DMS153 (cell line): Measurements from ENCODE around the gene PITHD1.
A peak's percentile ranks its signal among the peaks of the same experiment; 100 is the strongest.
"Not testable (repeated sequence)": the region's sequence is repeated elsewhere in the genome, so short reads cannot be mapped to it uniquely, and the experiment has no call there.

Experiments used
- DNase-seq: peaks from one replicate; lab custom pipeline; 2025; lab: John Stamatoyannopoulos, UW

PITHD1 gene

DNA sequence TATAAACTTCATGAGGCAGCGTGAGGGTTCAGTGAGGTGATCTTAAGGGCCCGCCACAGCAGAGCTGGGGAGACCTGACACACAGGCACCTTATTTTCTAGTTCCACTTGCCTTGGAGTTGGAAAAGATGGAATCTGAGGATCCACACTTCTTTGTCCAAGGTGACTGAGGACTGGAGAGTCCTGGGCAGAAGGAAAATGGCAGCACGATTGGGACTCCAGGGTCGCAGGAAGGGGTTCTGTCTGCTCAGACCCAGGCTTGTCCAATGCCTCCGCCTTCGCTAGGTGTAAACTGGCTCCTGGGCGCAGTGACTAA is 21.0 kb downstream of the PITHD1 start:
- no peak for DNase-seq

DNA sequence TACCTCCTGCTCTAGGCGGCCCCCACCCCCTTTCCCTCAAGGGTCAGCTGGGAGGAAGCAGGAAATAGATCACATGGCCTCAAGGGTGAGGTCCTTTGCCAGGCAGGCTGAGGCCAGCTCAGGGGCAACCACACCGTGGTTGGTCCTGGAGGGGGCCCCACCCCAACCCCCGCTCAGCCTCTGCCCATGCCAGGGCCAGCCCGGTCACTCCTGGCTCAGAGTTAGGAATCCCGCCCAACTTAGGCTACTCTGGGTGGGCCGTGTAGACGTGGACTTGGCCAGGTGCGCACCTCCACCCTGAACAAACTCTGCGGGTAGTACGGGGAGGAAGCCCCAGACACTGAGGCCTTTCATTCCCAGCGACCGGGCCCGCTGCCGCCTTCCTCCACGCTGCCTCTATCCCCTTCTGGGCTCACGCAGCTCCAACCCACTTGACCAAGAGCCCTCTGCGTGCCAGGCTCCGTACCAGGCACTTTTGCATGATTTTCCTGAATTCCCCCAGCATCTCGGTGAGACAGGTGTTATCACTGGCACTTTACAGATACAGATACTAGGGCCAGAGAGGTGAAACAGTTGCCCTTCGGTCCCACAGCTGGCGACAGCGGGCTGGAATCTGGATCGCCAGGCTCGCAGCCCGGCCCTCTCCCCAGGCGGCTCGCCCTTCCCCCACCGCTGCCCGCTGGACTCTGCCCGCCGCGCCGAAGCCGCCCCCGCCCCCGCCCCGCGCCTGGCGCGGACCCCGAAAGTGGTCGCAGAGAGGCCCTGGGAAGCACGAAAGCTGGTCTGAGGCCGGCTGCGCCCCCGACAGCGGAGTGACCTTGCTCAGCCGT is 21.6 kb downstream of the PITHD1 start:
- DNase-seq = no peak

DNA sequence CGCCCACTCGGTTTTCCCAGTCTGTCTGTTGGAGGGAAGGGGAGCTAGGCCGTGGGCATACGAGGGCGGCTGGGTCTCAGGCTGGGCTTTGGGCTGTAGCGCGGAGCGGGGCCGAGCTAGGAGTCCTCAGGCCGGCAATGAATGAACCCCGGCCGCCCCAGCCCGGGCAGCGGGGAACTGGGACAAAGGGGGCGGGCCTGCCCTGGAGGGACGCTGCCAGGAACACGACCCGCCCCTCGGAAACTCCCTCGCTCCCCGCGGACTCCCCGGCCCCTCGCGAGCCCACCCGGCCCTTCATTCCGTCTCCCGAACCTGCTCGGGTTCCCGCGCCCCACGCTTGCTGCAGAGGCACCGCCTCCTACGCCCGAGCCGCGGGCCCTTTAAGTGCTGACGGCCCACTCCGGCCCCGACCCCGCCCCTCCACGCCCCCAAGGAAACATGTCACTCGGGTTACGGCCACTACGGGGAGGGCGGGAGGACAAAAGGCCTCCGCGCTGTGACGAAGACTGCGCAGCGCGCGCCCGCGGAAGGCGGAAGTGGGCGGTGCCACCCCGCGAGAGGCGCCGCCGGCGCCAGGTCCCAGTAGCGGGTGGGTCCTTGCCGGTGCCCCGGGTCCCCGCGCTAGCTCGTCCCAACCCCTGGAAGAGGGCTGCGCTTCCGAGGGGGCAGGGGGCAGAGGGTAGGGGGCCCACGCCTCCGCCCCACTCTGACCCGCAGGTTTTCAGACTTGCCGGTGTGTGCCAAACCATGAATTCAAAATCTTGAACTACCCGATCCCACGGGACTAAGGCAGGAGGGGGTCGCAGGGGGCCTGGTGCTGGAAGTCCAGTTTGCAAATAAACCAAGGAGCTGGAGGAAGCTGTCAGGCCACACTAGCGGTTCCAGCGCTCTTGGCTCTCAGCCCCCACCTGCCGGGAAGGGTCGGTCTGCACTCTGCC is 22.5 kb downstream of the PITHD1 start, which contains the start of gene GALE:
Gene GALE, minus strand, starts transcription at position 355 of the 938 bp plus-strand sequence. CDS start 1,747 bp downstream, outside the sequence.
- DNase-seq = peak; percentile 85

DNA sequence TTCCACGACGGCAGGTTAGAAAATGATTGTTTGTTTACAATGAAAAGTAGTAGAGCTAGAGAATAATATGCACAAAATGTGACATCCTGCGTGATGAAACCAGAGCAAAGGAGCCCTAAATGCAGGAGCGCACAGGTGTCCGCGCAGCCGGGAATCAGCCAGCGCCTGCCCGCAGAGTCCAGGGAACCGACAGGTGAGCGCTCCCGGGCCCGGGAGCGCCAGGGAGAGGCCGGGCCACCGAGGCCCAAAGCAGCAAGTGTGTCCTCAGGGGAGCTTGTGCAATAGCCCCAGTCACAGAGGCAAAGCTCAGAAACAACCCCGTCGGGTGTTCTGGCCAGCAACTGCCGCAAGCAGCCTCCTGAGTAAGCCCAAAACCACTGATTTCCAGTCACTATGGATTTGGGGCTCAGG is 23.1 kb downstream of the PITHD1 start:
- DNase-seq = no peak

DNA sequence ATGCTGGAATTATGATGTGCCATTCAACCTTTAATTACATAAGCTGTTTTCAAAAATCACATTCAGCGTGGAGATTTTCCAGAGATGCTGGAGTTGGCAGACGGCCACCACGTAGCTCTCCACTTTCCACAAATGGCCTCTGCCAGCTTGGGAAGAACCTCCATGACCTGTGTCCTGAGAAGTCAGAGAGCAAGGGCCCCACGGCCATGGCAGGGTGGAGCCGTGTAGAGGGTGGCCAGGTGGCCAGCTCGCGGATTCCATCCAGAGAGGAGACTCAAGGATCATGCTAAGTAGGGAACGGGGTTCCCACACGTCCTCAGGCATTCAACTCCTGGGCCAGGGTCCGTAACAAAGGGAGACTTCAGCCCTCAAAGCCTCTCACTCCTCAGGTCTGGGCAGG is 23.7 kb downstream of the PITHD1 start:
- no peak for DNase-seq

DNA sequence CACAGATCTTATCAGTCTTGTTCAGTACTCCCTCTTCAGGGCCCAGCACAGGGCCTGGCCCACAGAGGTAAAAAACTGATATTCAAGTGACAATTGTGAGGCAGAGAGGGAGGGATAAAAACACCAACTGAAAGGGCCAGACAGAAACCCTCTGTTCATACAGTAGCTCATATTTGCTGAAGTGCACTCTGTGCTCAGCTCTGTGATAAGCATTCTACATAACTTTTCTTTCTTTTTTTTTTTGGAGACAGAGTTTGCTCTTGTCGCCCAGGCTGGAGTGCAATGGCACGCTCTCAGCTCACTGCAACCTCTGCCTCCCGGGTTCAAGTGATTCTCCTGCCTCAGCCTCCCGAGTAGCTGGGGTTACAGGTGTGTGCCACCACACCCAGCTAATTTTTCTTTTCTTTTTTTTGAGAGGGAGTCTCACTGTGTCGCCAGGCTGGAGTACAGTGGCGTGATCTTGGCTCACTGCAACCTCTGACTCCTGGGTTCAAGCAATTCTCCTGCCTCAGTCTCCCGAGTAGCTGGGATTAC is 24.7 kb downstream of the PITHD1 start:
- not testable (repeated sequence) for DNase-seq

DNA sequence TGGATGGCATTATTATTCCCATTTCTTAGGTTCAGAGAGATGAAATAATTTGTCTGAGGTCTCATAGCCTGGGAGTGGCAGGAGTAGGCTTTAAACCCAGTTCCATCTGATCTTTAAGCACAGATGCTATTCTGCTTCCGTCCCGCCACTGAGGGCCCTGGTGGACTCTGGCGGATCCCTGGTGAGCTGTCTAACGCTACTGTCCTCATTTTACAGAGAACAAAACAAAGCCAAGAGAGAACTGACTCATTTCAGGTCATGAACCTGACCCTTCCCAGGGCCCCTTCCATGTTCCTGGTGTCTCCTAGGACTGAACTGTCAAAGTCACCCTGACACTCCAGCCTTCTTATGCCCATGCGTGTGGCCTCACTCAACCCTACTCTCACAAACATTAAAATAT is 25.5 kb downstream of the PITHD1 start:
- DNase-seq = no peak

DNA sequence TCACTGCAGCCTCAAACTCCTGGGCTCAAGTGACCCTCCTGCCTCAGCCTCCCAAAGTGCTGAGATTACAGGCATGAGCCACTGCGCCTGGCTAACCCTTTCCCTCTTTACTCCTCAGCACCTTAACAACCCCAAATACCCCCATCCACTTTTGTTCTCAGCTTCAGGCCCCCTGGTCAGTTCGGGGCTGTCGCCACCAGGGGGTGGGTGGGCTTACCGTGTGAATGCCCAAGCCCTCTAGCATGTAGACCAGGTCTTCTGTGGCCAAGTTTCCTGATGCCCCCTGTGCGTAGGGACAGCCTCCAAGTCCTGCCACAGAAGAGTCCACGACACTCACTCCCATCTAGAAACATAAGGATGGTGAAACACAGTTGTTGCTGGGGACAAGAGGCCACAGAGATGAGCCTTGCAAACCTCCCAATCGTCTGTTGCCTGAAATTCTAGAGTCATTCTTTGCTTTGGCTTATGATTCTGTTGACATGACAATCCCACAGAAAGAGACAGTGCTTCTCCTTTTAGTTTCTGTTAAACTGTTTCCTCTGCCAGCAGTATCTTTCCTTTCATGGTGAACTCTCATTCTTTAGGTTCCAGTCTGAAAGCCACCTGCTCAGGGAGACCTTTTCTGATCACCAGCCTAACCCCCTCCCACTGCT is 26.1 kb downstream of the PITHD1 start:
- DNase-seq = no peak

DNA sequence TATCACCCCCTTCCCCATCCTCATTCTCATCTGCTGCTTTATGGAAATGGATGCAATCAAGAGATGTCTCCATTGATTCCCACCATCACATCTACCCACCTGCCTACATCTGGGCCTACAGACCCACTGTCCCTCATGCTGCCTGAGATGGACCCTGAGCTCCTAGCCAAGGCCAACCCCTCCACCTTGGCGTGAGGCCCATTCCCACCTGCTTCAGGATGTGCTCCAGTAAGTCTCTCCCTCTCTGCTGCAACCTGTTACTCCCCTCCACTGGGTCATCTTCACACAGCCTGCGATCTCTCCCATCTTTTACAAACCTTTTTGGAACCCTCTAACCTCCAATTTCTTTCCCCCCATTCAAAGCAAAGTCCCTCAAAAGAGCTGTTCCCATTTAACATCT is 26.8 kb downstream of the PITHD1 start:
- DNase-seq = no peak

DNA sequence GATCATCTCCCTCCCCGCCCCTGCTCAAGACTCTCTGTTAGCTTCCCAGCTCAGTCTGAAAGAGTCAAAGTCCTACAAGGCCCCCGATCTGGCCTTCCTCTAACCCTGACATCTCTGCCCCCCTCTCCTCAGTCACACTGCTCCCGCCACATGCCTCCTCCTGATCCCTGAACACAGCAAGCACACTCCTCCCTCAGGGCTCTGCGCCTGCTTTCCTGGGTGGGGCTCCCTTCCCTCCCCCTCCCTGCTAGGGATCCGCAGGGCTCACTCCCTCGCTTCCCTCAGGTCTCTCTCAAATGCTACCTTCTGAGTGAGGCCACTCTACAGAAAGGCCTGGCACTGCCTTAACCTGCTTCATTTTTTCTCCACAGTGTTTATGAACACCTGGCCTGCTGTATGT is 28.1 kb downstream of the PITHD1 start:
- no peak for DNase-seq

DNA sequence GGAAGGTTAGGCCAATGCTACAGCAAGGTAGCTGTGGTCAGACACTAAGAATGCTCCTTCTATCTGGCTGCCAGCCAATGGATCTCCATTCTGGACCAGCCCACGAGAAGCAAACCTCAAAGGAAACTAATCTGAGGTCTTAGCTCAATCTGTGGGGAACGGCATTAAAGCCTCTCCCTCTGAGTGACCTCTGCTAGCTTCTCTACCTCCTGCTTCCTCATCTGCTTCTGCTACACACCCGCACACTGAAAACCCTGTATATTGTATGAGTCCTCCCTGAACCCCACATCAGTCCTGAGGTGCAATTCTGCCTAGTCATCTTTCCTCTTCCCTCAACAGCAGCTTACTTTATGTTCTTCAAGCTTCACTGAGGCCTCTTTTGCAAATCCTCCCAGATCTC is 29.2 kb downstream of the PITHD1 start:
- DNase-seq = no peak

DNA sequence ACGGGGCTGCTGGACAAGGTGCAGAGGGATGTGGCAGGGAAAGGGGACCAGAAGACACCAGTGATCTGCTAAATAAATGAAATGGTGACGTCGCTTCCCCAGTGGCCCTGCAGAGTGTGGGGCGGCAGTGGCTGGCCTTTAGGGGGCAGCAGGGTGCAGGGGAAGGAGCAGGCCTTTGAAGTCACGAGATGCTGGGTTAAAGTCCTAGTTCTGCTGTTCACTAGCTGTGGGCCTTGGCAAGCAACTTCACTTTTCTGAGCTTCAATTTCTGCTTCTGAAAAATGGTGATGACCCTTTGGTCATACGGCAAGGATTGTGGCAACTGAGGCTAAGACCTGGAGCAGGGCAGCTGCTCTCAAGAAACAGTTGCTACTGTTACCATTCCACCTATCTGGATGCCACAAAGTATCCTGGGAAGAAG is 31.5 kb downstream of the PITHD1 start:
- peak; percentile 56 for DNase-seq

DNA sequence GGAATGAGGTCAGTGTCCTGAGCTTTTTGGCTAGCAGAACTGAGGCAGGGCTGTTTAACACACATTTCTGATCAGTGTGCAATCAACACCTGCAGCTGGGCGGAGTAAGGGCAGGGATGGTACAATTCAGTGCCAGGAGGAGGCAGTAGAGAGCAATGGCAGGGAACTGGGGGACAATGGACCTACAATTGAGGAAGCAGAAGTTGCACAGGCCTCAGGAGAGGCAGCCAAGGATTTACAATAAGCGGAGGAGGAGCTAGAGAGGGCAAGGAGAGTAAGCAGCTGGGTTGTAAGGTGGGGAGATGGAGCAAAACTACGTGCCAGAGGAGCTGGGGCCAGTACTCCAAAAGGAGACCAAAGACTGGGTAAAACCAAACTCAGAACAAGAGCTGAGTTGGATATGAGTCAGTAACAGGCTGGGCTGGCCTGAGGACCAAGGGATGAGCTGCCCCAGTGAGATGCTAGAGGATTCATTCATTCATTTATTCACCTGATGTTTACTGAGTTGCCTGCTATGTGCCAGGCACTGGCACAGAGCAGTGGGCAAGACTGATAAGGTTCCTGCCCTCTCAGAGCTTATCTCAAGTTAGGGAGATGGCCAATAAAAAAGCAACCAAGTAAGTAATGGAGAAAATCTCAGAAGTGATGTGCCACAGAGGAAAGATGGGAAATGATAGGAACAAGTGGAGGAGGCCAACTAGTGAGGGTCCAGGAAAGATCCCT is 32.8 kb downstream of the PITHD1 start:
- no peak for DNase-seq

DNA sequence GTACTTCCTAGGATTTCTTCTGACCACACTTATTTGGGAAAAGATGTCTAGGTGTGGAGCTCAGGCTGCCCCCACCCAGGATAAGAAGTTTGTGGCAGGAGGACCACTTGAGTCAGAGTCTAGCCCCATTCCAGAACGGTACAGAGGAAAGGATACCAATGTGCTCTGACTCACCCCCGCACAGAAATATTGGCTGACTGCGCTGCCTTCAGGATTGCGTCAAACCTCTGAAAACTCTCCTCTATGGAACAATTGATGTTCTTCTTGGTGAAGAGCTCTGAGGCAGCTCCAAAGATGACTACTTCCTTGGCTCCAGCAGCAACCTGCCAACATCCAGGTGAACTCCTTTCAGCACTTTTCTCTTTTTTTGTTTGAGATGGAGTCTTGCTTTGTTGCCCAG is 35.8 kb downstream of the PITHD1 start:
- DNase-seq = no peak

DNA sequence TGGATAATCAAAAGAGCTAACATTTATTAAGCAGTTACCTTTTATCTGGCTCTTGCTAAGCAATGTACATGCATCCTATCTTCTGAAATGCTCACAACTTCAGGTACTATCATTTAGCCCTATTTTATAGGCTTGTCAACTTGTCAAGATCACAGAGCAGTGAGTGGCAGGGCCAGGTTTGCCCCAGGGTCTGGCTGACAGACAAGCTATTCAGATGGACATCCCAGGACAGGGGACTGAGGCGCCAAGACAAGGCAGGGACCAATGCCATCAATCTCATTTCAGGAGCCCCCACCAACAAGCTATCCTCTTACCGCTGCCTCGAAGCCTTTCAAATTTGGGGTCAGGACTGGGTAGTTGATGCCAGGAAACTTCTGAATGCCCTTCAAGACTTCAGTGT is 38.1 kb downstream of the PITHD1 start:
- no peak for DNase-seq

DNA sequence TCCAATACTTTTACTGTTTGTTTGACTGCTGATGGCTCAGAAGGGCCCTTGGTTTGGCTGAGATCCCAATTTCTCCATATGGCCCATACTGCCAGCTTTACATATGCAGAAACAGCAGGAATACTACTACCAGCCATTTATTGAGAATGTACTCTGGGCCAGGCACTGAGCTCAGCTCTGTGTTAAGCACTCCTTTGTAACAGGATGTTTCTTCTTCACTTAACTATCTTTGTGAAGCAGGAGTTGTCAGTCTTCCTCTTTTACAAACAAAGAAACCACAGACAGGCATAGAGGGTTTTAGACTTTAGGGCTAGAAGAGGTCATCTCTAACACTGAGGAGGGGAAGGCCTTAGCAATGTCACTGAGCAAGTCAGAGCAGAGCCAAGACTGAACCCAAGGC is 38.7 kb downstream of the PITHD1 start:
- DNase-seq = no peak

DNA sequence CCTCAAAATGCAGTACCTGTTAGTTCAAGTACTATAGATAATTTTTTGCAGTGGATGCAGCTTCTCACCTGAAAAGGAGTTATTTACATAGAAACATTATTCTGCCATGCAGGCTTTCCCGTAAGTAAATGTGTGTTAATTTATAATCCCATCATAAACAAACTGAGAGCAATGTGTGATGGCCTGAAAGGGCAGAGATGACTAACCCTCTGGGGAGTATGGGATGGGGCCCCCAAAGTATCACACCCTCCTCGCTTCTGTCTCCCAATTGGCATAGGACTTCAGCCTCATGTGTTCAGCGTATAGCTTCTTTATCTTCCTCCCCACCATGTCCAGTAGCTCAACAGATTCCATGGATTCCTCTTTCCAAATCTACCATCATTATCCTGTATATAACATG is 39.4 kb downstream of the PITHD1 start:
- no peak for DNase-seq

DNA sequence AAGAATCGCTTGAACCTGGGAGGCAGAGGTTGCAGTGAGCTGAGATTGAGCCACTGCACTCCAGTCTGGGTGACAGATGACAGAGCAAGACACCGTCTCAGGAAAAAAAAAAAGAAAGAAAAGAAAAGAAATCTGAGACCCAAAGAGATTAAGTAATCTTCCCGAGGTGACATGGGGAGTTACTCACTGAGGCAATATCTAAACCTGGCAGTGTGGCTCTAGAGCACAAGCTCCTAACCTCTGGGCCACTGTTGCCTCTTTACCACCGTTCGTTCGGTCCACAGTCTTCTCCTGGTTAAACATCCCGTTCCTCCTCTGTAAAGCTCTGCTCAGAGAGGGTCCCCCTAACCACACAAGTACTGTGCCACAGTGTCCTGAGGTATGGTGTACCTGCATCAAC is 45.5 kb downstream of the PITHD1 start:
- no peak for DNase-seq

DNA sequence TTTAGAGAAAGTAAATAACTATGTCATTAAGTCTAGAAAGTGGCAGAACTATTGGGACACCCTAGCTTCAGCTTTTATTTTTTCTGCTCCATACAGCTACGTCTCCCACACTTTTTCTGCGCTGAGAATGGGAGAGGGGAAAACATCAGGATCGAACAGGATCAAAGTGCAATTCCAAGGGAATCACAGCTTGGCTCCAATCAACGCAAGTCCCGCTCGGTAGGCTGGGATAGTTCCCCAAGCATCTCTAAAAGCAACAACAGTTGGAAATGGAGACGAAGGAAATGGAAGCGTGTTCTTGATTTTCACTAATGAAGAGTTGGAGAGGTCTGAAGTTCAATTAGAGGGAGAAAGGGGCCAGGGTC is 46.5 kb downstream of the PITHD1 start:
- DNase-seq = no peak

DNA sequence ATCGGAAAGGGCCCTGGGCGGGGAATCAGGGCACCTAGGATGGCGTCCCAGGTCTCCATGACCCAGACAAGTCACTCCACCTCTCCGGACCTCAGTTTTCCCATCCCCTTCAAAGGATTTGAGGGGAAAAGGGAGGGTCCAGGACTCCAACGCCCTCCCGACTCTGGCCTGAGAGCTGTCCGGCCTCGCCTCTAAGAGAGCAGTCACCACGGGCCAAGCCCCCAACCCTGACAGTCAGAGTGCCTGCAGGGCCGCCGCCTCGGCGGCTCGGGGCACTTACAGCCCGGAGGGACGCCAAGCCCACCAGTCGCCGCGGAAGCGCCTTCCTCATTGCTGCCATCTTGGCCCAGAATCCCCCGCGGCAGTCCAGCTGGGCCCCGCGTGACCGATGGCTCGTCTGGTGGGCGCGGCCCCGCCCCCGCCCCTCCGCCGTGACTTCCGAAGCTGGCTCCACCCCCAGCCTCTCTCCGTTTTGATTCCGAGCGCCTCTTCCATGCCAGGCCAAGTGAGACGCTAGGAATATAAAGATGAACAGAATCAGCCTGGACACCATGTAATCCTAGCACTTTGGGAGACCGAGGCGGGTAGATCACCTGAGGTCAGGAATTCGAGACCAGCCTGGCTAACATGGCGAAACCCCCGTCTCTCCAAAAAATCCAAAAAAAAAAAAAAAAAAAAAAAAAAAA is 47.0 kb downstream of the PITHD1 start, which contains the start of gene HMGCL:
Gene HMGCL, minus strand, starts transcription at position 354 of the 686 bp plus-strand sequence. Its CDS starts 14 bp downstream, at position 340.
- DNase-seq = peak; percentile 72
